HG03442 (cell line): ENCODE data around the gene CDH5.

Experiments used
- ATAC-seq: cut with Tn5 transposase; IDR thresholded peaks from one replicate; pipeline ENCODE4 v1.9.1; 2021; ENCODE audit warnings: mild to moderate bottlenecking, moderate library complexity; ENCODE audit not compliant: unreplicated experiment

The CDH5 gene

DNA sequence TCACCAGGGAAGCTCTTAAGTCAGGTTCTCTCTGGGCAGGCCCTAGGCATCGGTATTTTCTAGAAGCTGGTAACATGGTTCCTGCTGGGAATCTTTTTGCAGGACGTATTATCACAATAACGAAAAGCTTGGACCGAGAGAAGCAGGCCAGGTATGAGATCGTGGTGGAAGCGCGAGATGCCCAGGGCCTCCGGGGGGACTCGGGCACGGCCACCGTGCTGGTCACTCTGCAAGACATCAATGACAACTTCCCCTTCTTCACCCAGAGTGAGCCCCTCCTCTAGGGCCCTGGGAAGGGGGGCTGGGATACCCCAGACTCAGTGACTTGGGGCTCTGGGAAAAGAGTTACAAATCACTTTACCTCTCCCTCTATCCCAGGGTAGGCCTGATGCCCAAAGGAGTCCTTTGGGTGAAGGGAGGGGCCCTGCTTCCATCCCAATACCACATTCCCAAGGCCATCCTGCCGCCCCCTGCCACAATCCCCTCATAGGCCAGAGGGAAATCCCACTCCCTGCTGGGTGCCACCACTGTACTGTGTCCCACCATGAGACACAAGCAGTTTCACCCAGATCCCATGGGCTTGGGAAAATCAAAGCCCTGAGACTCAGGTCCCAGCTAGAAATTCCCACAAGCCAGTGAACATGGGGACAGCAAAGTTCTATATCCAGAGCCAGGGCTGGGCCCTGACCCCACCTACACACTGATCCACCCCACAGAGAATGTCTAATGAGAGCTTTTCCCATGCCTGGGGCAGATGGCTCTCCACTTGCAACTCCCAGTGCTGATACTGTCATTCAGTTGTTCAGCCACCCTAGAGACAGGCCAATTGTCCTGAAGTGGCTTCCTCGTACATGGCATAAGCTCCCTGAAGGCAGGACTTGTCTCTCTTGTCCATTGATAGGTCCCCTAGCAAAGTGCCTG is 23.0 kb downstream of the CDH5 start:
- no peak for ATAC-seq

- ATAC-seq, result no peak
Observed at GRCh38 chr16:66390346-66391108, 24.0 kb downstream of the CDH5 start.

DNA sequence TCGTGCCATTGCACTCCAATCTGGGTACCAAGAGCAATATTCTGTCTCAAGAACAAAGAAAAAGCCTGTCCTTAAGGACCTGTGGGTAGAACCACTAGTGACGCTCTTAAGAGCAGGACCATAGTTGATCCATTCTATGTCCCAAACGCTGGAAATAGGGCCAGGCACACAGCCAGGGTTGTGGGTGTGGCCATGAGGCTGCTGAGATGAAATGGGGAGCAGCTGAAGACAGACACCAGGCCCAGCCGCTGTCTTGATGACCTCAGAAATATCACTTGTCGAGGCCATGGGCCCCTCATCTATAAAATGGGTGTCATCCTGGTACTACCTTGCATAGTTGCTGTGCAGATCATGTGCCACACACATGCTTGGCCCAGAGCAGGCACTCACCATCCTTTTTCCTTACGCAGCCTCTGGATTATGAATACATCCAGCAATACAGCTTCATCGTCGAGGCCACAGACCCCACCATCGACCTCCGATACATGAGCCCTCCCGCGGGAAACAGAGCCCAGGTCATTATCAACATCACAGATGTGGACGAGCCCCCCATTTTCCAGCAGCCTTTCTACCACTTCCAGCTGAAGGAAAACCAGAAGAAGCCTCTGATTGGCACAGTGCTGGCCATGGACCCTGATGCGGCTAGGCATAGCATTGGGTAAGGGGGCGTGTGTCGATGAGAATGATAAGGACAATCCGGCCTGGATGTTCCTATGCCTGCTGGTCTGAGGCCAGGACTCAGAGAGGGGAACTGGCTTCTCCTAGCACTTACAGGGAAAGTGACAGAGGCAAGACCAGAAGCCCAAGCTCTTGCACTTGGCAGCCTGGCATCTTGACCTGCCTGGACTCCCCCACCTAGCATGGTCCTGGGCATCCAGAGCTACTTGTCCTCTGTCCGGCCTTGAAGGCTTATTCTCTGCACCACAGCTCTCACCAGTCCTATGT is 25.5 kb downstream of the CDH5 start:
- no peak for ATAC-seq

GRCh38 chr16:66395806-66396555 is 29.5 kb downstream of the CDH5 start:
- ATAC-seq, result no peak

DNA sequence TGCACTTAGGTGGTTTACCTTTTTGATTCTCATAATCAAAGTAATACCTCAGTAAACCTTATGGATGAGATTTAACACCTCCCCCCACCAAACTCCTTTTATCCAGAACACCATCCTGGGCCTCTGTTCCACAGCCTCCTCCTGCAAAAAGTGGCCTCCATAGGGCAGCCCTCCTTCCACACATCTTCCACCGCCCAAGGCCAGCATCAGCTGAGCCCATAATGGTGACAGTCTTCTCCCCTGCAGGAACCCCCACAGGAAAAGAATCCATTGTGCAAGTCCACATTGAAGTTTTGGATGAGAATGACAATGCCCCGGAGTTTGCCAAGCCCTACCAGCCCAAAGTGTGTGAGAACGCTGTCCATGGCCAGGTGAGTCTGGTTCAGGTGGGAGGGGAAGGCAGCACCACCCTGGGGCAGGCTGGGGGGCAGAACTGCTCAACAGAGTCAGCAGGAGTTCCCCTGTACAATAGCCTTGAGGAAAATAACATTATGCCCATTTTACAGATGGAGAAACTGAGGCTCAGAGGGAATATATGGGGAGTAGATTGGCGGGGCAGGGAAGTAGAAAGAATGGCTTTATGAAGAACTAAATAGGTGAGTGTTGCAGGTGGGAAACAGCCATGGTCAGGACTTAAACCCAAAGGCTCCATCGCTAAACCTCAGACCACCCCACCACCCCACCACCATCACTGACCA is 31.4 kb downstream of the CDH5 start:
- no peak for ATAC-seq

- ATAC-seq, result no peak
Observed at GRCh38 chr16:66399031-66399430, 32.5 kb downstream of the CDH5 start.

- no peak for ATAC-seq
Observed at GRCh38 chr16:66399930-66400329, 33.4 kb downstream of the CDH5 start.

GRCh38 chr16:66400503-66401380 is 34.3 kb downstream of the CDH5 start:
- ATAC-seq, result no peak

DNA sequence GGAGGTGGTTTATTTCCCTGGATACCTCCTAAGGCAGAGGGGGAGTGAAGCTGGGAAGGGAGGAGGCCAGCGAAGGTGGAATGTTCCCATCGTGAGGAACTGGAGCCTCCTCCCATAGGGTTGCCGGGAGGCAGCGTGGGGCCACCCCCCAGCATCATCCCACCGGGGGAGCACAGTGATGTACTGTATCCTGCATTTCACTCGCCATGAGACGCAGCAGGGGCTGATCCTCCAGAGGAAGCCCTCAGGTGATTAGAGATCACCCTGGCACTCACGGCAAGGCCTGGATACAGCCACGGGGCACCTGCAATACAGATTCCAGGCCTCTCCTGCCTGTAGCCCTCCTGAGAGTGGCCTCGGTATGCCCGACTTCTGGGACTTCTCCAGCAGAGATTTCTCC is 35.1 kb downstream of the CDH5 start:
- no peak for ATAC-seq

GRCh38 chr16:66402166-66402565 is 35.7 kb downstream of the CDH5 start:
- ATAC-seq, result no peak

DNA sequence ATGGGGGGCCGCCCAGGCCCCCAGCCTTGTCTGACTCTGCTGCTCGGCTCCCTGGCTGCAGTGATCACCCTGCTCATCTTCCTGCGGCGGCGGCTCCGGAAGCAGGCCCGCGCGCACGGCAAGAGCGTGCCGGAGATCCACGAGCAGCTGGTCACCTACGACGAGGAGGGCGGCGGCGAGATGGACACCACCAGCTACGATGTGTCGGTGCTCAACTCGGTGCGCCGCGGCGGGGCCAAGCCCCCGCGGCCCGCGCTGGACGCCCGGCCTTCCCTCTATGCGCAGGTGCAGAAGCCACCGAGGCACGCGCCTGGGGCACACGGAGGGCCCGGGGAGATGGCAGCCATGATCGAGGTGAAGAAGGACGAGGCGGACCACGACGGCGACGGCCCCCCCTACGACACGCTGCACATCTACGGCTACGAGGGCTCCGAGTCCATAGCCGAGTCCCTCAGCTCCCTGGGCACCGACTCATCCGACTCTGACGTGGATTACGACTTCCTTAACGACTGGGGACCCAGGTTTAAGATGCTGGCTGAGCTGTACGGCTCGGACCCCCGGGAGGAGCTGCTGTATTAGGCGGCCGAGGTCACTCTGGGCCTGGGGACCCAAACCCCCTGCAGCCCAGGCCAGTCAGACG is 36.2 kb downstream of the CDH5 start:
- ATAC-seq, result no peak

DNA sequence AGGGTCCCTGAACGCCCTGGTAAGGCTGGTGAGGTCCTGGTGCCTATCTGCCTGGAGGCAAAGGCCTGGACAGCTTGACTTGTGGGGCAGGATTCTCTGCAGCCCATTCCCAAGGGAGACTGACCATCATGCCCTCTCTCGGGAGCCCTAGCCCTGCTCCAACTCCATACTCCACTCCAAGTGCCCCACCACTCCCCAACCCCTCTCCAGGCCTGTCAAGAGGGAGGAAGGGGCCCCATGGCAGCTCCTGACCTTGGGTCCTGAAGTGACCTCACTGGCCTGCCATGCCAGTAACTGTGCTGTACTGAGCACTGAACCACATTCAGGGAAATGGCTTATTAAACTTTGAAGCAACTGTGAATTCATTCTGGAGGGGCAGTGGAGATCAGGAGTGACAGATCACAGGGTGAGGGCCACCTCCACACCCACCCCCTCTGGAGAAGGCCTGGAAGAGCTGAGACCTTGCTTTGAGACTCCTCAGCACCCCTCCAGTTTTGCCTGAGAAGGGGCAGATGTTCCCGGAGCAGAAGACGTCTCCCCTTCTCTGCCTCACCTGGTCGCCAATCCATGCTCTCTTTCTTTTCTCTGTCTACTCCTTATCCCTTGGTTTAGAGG is 37.1 kb downstream of the CDH5 start:
- no peak for ATAC-seq

GRCh38 chr16:66405057-66405783 is 38.7 kb downstream of the CDH5 start:
- no peak for ATAC-seq

DNA sequence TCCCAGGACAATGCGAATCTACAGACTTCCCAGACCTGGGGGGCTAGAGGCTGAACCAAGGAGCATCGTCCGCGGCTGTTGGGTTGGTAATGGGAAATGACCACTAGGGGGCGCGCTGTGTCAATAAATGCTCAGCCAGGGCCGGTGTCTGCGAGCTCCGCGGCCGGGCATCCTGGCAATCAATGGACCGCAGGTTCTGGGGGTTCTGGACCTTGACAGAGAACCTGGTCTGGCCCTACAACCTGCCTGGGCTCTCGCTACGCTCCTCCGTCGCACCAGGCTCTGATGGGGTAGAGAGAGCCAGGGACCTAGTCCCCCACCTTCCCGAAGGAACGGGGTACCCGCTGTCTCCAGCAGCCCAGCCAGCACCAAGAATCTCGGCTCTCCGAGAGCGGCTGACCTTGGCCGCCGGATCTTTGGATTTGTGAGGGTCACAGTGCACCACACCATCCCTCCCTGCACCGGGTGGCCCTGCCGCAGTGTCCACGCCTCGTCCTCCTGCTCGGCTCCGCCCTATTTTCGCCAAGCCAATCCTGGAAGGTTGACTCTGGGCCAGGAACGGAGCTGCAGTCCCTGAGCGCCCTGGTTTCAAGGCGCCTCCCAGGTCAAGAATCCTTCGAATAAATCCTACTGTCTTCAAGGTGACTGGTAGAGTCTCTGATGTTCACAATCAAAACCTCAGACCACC is 40.2 kb downstream of the CDH5 start:
- ATAC-seq, result peak; percentile 78

GRCh38 chr16:66408163-66409048 is 41.9 kb downstream of the CDH5 start:
- ATAC-seq, result no peak

DNA sequence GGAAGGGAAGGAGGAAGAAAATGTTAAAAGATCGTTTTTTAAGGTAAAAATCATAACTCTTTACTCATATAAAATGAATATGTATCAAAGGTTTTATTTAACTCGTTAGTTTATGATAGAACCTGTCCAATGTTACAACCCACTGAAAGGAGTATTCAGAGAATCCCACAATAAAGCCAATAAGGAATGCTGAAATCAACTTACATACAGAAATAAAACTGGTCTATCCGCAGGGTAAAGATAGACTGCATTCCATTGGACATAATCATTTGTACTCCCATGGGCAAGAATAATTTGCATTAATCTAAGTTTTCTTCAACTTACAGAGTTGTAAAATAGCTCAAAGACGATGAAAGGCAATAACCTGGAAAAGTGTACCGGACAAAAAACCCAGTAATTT is 42.7 kb downstream of the CDH5 start:
- no peak for ATAC-seq
